ENCODE results near the gene MED1. TPM values are rescaled to one million over a fixed set of nuclear protein-coding genes. Genes with fewer than 3 reads are reported as not detected.

The MED1 gene
- total RNA-seq, 1 donor from 2014 or later = 39.2 TPM

DNA sequence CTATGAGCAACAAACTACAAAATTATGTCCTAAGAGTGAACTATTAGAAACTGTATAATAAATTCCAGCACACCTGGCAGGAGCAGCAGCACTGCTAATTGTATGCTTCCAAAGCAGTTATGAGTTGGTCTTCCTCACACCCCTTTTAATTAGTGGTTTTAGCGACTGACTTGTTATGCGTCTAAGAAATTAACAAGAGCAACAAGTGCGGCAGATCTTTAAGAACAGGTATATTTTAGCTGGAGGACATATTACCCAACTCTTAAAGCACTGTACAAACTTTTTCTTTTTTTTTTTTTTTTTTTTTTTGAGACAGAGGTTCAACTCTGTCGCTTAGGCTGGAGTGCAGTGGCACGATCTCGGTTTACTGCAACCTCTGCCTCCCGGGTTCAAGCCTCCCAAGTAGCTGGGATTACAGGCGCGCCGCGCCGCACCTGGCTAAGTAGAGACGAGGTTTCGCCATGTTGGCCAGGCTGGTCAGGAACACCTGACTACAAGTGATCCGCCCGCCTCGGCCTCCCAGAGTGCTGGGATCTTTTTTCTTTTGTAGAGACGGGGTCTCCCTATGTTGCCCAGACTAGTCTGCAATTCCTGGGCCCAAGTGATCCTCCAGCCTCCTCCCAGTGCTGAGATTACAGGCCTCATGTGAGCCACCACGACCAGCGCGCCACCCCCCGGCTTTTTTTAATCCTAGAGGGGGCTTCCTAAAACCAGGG, 48.0 kb downstream of the MED1 start:
- Mint-ChIP-seq H3K36me3 (ENCODE audit: low read depth) (peaks cover 3% of the 10 kb centered on the region), H3K27ac (ENCODE audit: unreplicated experiment) (peak overlapping the region; percentile 5), H3K4me1 (ENCODE audit: low read depth) (peaks cover 36% of the 10 kb centered on the region), H3K27me3 (ENCODE audit: low read depth) (no peaks in the 10 kb centered on the region), H3K9me3 (ENCODE audit: low read depth) (no peaks in the 10 kb centered on the region), H3K4me3 (ENCODE audit: unreplicated experiment) (peak overlapping the region; percentile 93)
- TF ChIP-seq, protein P1, sequence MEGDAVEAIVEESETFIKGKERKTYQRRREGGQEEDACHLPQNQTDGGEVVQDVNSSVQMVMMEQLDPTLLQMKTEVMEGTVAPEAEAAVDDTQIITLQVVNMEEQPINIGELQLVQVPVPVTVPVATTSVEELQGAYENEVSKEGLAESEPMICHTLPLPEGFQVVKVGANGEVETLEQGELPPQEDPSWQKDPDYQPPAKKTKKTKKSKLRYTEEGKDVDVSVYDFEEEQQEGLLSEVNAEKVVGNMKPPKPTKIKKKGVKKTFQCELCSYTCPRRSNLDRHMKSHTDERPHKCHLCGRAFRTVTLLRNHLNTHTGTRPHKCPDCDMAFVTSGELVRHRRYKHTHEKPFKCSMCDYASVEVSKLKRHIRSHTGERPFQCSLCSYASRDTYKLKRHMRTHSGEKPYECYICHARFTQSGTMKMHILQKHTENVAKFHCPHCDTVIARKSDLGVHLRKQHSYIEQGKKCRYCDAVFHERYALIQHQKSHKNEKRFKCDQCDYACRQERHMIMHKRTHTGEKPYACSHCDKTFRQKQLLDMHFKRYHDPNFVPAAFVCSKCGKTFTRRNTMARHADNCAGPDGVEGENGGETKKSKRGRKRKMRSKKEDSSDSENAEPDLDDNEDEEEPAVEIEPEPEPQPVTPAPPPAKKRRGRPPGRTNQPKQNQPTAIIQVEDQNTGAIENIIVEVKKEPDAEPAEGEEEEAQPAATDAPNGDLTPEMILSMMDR (IDR thresholded peaks at IDR 0.05) = no peak
- peak; percentile 83 for DNase-seq (ENCODE audit: low spot score)

DNA sequence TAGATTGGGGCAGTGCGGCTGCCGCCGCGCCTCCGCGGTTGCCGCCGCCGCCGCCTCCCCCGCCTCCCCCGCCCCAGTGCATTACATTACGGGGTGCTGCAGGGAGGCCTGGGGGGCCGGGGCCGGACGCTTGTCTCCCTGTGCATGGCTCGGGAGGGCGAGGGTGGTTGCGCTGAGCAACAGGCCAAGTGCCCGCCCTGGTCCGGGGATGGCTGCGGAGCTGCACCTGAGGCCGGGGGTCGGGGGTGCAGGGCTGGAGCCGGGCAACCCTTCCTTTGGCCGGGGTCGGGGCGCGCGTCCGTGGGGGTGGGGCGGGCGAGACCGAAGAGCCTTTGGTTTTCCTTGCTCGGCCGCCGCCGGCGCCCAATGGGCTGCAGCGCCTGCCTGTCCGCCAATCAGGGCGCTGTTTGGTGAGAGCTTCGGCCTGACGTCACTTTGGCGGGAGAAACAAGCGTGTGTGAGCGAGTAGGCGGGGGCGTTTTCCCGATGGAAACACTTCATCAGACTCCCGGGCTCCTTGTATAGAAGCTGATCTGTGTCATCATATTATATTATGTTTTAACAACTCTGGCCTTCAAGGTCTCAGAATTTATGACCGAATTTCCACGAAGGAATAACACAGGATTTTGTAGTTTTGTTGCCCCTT, 48.7 kb downstream of the MED1 start:
- peak; percentile 95 for DNase-seq (ENCODE audit: low spot score)
- Mint-ChIP-seq H3K27me3 (ENCODE audit: low read depth) (no peaks in the 10 kb centered on the region), H3K36me3 (ENCODE audit: low read depth) (no peaks in the 10 kb centered on the region), H3K4me1 (ENCODE audit: low read depth) (peaks cover 36% of the 10 kb centered on the region), H3K9me3 (ENCODE audit: low read depth) (no peaks in the 10 kb centered on the region), H3K4me3 (ENCODE audit: unreplicated experiment) (peak overlapping the region; percentile 93), H3K27ac (ENCODE audit: unreplicated experiment) (peak overlapping the region; percentile 96)
- TF ChIP-seq, protein P1 (IDR thresholded peaks at IDR 0.05) = no peak

DNA sequence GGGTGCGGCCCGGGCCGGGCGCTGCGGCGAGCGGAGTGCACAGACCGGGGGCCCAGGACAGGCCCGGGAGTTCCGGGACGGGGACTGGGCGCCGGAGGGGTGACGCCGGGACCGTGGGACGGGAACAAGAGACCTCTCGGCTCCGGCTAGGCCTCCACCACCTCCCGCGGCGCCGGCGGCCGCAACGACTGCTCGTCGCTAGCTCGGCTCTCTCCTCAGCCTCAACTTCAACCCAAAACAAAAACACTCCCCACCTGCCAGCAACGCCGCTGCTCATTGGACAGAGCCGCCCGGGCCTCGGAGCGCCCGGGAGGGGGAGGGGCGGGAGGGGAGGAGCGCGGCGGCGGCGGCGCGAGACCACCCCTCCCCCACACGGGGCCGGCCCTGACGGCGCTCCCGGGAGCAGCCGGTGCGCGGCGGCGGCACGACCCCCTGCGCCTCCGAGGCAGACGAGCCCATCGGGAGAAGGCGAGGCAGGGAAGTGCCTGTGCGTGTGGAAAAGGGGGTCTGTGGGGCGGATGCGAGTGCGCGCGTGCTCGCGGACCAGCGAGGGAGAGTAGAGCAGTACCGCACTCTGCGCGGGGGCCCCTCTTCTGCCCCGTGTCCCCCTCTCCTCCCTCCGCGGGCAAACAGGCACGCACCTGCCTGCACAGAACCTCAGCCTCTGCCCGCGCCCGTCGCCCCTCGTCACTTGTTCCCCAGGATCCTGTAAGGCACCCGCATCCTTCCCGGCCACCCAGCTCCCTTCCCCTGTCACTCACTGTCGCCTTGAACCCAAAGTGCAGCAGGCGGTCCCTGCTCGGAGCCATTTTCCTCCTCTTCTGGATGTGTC, 49.4 kb downstream of the MED1 start, which contains the start of gene FBXL20:
Gene FBXL20, minus strand, starts transcription at position 215 of the 832 bp plus-strand sequence. CDS start 224 bp downstream, outside the sequence.
- DNase-seq (ENCODE audit: low spot score) = peak; percentile 93
- no peaks in the 10 kb centered on the region for H3K9me3 Mint-ChIP-seq (ENCODE audit: low read depth)
- no peaks in the 10 kb centered on the region for H3K36me3 Mint-ChIP-seq (ENCODE audit: low read depth)
- TF ChIP-seq, protein P1 (IDR thresholded peaks at IDR 0.05) = no peak
- no peaks in the 10 kb centered on the region for H3K27me3 Mint-ChIP-seq (ENCODE audit: low read depth)
- peak within 1 kb of the TSS; percentile 96 for H3K27ac Mint-ChIP-seq (ENCODE audit: unreplicated experiment)
- peak within 1 kb of the TSS; percentile 93 for H3K4me3 Mint-ChIP-seq (ENCODE audit: unreplicated experiment)
- peaks cover 36% of the 10 kb centered on the region for H3K4me1 Mint-ChIP-seq (ENCODE audit: low read depth)

DNA sequence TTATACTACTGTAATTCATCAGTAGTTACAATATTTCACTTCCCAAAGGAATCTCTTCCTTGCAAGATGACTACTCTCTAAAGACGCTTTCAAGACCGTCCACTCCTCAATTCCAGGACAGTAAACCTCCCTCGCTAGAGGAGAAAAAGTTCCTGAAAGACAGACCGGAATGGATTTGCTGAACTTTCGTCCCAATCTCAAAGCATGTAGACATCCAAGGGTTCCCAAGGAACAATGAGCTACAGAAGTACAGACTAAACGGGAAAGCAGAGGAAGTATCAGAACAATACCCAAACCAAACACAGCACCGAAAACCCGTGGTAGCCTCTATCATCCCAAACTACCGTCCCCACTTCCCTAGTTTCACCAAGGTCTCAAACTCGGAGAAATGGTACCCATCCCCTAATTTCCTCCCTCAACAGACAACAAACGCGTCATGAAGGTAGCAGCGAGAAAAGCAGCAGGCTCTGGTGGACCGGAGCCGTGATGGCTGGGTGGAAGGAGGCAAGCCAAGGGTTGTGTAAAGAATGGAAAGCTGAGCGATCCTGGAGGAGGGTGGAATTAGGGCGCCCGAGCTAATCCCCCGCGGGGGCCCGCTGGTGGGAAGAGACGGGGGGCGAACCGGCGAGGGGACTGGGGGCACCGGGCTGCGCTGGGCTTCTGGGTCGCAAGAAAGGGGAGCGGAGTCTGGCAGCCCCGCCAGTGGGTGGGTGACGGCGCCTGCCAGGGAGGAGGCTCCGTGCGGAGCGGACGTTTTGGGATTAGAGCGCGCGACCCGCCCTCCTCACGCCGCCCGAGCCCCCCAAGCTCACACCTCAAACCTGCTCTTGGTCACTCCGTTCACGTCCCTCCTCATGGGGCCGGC, 50.3 kb downstream of the MED1 start:
- no peaks in the 10 kb centered on the region for H3K36me3 Mint-ChIP-seq (ENCODE audit: low read depth)
- H3K4me3 Mint-ChIP-seq (ENCODE audit: unreplicated experiment) = peak overlapping the region; percentile 93
- H3K4me1 Mint-ChIP-seq (ENCODE audit: low read depth) = peaks cover 36% of the 10 kb centered on the region
- DNase-seq (ENCODE audit: low spot score) = no peak
- peak overlapping the region; percentile 94 for H3K27ac Mint-ChIP-seq (ENCODE audit: unreplicated experiment)
- H3K9me3 Mint-ChIP-seq (ENCODE audit: low read depth) = no peaks in the 10 kb centered on the region
- H3K27me3 Mint-ChIP-seq (ENCODE audit: low read depth) = no peaks in the 10 kb centered on the region
- TF ChIP-seq, protein P1 (IDR thresholded peaks at IDR 0.05) = no peak
